ENCODE measurements around the gene MAP2K1. TPM values are rescaled to one million over a fixed set of nuclear protein-coding genes. Genes with fewer than 3 reads are reported as not detected.
A peak's percentile ranks its signal among the peaks of the same experiment; 100 is the strongest.

The MAP2K1 gene
- total and polyA plus RNA-seq, 9 of the 15 experiments (the other 6 are each of a cell fraction or from before 2014, with no cell fraction given): 7.5 to 58.3 (median 30.0) TPM

DNA sequence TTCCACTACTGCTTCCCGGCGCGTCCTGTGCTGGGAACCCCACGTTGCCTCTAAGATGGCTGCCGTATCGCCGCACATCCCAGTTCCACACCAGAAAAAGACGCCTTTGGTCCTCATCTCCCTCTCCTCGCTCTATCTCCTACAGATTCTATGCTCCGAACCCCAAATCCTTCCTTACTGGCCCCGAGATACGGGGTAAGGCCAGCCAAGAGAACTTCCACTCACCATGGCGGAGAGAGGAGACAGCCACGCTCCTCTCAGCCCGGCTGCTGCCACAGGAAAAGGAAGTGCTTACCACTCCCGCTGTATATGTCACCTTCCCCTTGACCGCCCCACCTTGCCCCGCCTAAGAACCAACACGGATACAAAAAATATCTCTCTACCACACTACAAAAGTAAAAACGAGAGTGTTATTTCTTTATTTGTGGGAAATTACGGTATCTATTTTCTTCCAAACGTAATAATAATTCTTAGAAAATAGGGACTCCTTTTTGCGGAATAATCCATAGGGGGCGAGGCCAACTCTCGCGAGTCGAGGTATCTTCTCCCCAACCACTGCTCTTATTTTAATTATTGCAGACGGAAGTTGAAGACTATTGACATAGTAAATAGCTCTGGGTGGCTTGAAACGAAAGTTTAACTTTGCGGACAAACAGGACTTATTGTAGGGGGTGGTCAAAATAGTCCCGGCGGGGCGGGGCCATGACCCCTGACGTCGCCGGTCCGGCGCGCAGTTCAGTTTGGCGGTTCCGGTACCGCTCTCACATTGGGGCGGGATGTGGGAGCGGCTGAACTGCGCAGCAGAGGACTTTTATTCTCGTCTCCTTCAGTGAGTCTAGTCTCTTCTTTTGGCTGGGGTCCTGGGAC lies 118.1 kb downstream of the MAP2K1 start, which contains the start of the genes RPL4 and ZWILCH (continued):
- TF ChIP-seq CTCF (IDR thresholded peaks at IDR 0.05 in 2 of 3, conservative IDR thresholded peaks at IDR 0.05 in 1 of 3; ENCODE audit: insufficient read depth in 2 of 3, low read depth in 1 of 3, low read length in 3 of 3): no peak
- peak; percentile 99 for TF ChIP-seq NFRKB (IDR thresholded peaks at IDR 0.05; ENCODE audit: low read depth)
- TF ChIP-seq SMAD1 (IDR thresholded peaks at IDR 0.05; ENCODE audit: low read depth, low read length, partially characterized antibody): peak; percentile 91
- peak; percentile 99 for TF ChIP-seq TAF9B (IDR thresholded peaks at IDR 0.05; ENCODE audit: partially characterized antibody)
- no peak for TF ChIP-seq ZNF75A (CRISPR knock-in tag; IDR thresholded peaks at IDR 0.05)
- TF ChIP-seq HNRNPK (IDR thresholded peaks at IDR 0.05; ENCODE audit: low read depth, low read length, poor library complexity, severe bottlenecking): no peak
- TF ChIP-seq ZFP1 (CRISPR knock-in tag; IDR thresholded peaks at IDR 0.05): no peak
- no peak for TF ChIP-seq MAFG (tag; conservative IDR thresholded peaks at IDR 0.05)
- no peak for TF ChIP-seq RAD21 (CRISPR knock-in tag; conservative IDR thresholded peaks at IDR 0.05 in 1 of 2, IDR thresholded peaks at IDR 0.05 in 1 of 2)
- TF ChIP-seq HMG20A (CRISPR knock-in tag; conservative IDR thresholded peaks at IDR 0.05): no peak
- peak; percentile 52 for TF ChIP-seq MTA1 (IDR thresholded peaks at IDR 0.05; ENCODE audit: borderline replicate concordance)
- TF ChIP-seq ZNF277 (CRISPR knock-in tag; IDR thresholded peaks at IDR 0.05; ENCODE audit: borderline replicate concordance): no peak
- peak; percentile 98 for TF ChIP-seq TAF1 (IDR thresholded peaks at IDR 0.05; ENCODE audit: control insufficient read depth, extremely low read depth, insufficient read depth, low read length, severe bottlenecking)
- TF ChIP-seq ETV1 (tag; conservative IDR thresholded peaks at IDR 0.05; ENCODE audit: low read depth): peak; percentile 72
- peak in 1 of 2 experiments; percentile 51; a peak in 2 of 4 replicates for TF ChIP-seq NONO (IDR thresholded peaks at IDR 0.05; ENCODE audit: low read depth in 2 of 2, low read length in 1 of 2)
- TF ChIP-seq ZNF12 (CRISPR knock-in tag; IDR thresholded peaks at IDR 0.05): no peak
- TF ChIP-seq, protein P1, sequence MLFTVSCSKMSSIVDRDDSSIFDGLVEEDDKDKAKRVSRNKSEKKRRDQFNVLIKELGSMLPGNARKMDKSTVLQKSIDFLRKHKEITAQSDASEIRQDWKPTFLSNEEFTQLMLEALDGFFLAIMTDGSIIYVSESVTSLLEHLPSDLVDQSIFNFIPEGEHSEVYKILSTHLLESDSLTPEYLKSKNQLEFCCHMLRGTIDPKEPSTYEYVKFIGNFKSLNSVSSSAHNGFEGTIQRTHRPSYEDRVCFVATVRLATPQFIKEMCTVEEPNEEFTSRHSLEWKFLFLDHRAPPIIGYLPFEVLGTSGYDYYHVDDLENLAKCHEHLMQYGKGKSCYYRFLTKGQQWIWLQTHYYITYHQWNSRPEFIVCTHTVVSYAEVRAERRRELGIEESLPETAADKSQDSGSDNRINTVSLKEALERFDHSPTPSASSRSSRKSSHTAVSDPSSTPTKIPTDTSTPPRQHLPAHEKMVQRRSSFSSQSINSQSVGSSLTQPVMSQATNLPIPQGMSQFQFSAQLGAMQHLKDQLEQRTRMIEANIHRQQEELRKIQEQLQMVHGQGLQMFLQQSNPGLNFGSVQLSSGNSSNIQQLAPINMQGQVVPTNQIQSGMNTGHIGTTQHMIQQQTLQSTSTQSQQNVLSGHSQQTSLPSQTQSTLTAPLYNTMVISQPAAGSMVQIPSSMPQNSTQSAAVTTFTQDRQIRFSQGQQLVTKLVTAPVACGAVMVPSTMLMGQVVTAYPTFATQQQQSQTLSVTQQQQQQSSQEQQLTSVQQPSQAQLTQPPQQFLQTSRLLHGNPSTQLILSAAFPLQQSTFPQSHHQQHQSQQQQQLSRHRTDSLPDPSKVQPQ (CRISPR knock-in tag; IDR thresholded peaks at IDR 0.05; ENCODE audit: borderline replicate concordance): no peak
- peak; percentile 94 for TF ChIP-seq GABPB1 (CRISPR knock-in tag; IDR thresholded peaks at IDR 0.05)
- TF ChIP-seq, protein P2, sequence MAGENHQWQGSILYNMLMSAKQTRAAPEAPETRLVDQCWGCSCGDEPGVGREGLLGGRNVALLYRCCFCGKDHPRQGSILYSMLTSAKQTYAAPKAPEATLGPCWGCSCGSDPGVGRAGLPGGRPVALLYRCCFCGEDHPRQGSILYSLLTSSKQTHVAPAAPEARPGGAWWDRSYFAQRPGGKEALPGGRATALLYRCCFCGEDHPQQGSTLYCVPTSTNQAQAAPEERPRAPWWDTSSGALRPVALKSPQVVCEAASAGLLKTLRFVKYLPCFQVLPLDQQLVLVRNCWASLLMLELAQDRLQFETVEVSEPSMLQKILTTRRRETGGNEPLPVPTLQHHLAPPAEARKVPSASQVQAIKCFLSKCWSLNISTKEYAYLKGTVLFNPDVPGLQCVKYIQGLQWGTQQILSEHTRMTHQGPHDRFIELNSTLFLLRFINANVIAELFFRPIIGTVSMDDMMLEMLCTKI (IDR thresholded peaks at IDR 0.05; ENCODE audit: partially characterized antibody): no peak
